Measurements from ENCODE around the gene NCK1. TPM values are rescaled to one million over a fixed set of nuclear protein-coding genes. Genes with fewer than 3 reads are reported as not detected.

NCK1 gene
- total and polyA plus RNA-seq, 9 of the 15 experiments (the other 6 are each of a cell fraction or from before 2014, with no cell fraction given) = 17.3 to 30.5 (median 25.0) TPM

DNA sequence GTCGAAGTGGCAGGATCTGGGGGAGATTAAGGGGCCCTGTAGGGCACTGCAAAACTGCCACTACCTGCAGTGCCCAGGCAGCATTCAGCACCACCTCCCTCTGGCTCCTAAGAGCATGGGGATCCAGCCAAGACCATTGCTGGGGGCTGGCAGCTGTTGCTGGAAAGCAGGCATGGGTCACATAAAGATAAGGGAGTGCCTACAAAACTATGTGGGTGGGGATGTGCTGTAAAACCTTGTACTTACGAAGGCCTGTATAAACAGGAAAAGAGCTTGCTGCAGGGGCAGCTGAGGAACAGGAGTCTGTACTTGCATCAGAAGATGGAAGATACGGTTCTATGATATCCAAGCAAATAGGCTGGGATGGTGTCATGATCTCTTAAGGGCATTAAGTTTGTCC, 122.8 kb downstream of the NCK1 start:
- POLR2A ChIA-PET = interaction anchor here (0.6 to 1.1 kb wide), 3 partner anchors 77 to 1450 kb away, joined by 3 read pairs; partner anchors contain the start of gene STAG1
- Histone ChIP-seq H3K9me1 (ENCODE audit: control insufficient read depth, insufficient read depth, low read length) (no peaks in the 10 kb centered on the region), H4K20me1 (replicated peaks; ENCODE audit: control insufficient read depth, insufficient read depth, low read length) (no peaks in the 10 kb centered on the region), H3K79me2 (ENCODE audit: control insufficient read depth, insufficient read depth, low read length) (no peaks in the 10 kb centered on the region), H3K4me3 (no peak overlapping the region), H3K27me3 (ENCODE audit: control insufficient read depth in 2 of 2, insufficient read depth in 2 of 2, low read length in 2 of 2) (no peaks in the 10 kb centered on the region), H2AFZ (ENCODE audit: low read depth, low read length) (no peak overlapping the region), H3K9ac (ENCODE audit: insufficient read depth in 1 of 2, low read depth in 2 of 2, low read length in 2 of 2) (no peak overlapping the region), H3K9me3 (replicated peaks; ENCODE audit: control insufficient read depth, insufficient read depth, low read depth, low read length) (no peaks in the 10 kb centered on the region), H3K4me1 (replicated peaks in 1 of 2; ENCODE audit: control insufficient read depth in 2 of 2, insufficient read depth in 2 of 2, low read length in 2 of 2) (no peaks in the 10 kb centered on the region; a peak in 1 of 5 replicates), H3K36me3 (ENCODE audit: control insufficient read depth, insufficient read depth, low read length) (no peaks in the 10 kb centered on the region), H3K27ac (ENCODE audit: extremely low read depth, low read depth, low read length) (no peak overlapping the region), H3K4me2 (ENCODE audit: insufficient read depth, low read length) (no peak overlapping the region)
- intact Hi-C loops (cut with micrococcal nuclease) = no loop called here
- no peak for FAIRE-seq
- in situ Hi-C loops (cut with MboI) = no loop called here
- no TSS peak for BruUV-seq (replicated peaks)
- 53% methylated on average over 3 of the region's 3 CpGs for WGBS (ENCODE audit: insufficient coverage, low coverage, missing lambda C conversion rate)
- DNase-seq (ENCODE audit: extremely low read depth in 1 of 4, low spot score in 3 of 4) = no peak
- TF ChIP-seq CHCHD3 (CRISPR knock-in tag; IDR thresholded peaks at IDR 0.05) = no peak
- TF ChIP-seq HMGN3 (IDR thresholded peaks at IDR 0.05; ENCODE audit: borderline replicate concordance, extremely low read depth, insufficient read length, low read depth, low read length) = no peak
- TF ChIP-seq, protein P1, sequence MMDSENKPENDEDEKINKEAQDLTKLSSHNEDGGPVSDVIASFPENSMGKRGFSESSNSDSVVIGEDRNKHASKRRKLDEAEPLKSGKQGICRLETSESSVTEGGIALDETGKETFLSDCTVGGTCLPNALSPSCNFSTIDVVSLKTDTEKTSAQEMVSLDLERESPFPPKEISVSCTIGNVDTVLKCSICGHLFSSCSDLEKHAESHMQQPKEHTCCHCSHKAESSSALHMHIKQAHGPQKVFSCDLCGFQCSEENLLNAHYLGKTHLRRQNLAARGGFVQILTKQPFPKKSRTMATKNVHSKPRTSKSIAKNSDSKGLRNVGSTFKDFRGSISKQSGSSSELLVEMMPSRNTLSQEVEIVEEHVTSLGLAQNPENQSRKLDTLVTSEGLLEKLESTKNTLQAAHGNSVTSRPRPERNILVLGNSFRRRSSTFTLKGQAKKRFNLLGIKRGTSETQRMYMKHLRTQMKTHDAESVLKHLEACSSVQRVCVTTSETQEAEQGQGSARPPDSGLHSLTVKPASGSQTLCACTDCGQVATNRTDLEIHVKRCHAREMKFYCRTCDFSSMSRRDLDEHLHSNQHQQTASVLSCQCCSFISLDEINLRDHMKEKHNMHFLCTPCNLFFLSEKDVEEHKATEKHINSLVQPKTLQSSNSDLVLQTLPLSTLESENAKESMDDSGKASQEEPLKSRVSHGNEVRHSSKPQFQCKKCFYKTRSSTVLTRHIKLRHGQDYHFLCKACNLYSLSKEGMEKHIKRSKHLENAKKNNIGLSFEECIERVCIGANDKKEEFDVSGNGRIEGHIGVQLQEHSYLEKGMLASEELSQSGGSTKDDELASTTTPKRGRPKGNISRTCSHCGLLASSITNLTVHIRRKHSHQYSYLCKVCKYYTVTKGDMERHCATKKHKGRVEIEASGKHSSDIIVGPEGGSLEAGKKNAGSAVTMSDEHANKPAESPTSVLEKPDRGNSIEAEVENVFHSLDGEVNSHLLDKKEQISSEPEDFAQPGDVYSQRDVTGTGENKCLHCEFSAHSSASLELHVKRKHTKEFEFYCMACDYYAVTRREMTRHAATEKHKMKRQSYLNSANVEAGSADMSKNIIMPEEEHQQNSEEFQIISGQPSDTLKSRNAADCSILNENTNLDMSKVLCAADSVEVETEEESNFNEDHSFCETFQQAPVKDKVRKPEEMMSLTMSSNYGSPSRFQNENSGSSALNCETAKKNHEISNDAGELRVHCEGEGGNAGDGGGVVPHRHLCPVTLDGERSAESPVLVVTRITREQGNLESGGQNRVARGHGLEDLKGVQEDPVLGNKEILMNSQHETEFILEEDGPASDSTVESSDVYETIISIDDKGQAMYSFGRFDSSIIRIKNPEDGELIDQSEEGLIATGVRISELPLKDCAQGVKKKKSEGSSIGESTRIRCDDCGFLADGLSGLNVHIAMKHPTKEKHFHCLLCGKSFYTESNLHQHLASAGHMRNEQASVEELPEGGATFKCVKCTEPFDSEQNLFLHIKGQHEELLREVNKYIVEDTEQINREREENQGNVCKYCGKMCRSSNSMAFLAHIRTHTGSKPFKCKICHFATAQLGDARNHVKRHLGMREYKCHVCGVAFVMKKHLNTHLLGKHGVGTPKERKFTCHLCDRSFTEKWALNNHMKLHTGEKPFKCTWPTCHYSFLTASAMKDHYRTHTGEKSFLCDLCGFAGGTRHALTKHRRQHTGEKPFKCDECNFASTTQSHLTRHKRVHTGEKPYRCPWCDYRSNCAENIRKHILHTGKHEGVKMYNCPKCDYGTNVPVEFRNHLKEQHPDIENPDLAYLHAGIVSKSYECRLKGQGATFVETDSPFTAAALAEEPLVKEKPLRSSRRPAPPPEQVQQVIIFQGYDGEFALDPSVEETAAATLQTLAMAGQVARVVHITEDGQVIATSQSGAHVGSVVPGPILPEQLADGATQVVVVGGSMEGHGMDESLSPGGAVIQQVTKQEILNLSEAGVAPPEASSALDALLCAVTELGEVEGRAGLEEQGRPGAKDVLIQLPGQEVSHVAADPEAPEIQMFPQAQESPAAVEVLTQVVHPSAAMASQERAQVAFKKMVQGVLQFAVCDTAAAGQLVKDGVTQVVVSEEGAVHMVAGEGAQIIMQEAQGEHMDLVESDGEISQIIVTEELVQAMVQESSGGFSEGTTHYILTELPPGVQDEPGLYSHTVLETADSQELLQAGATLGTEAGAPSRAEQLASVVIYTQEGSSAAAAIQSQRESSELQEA (IDR thresholded peaks at IDR 0.05; ENCODE audit: low read depth) = no peak
- TF ChIP-seq, protein P2, sequence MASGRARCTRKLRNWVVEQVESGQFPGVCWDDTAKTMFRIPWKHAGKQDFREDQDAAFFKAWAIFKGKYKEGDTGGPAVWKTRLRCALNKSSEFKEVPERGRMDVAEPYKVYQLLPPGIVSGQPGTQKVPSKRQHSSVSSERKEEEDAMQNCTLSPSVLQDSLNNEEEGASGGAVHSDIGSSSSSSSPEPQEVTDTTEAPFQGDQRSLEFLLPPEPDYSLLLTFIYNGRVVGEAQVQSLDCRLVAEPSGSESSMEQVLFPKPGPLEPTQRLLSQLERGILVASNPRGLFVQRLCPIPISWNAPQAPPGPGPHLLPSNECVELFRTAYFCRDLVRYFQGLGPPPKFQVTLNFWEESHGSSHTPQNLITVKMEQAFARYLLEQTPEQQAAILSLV (tag; IDR thresholded peaks at IDR 0.05) = no peak
- TF ChIP-seq, protein P3, sequence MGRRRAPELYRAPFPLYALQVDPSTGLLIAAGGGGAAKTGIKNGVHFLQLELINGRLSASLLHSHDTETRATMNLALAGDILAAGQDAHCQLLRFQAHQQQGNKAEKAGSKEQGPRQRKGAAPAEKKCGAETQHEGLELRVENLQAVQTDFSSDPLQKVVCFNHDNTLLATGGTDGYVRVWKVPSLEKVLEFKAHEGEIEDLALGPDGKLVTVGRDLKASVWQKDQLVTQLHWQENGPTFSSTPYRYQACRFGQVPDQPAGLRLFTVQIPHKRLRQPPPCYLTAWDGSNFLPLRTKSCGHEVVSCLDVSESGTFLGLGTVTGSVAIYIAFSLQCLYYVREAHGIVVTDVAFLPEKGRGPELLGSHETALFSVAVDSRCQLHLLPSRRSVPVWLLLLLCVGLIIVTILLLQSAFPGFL (CRISPR knock-in tag; IDR thresholded peaks at IDR 0.05) = no peak
- TF ChIP-seq NFIC (IDR thresholded peaks at IDR 0.05) = no peak
- no peak for TF ChIP-seq HIVEP1 (CRISPR knock-in tag; IDR thresholded peaks at IDR 0.05)
- ATAC-seq = no peak
- CTCF ChIA-PET (ENCODE audit: low intra/inter-chr PET ratio) = no interaction called here
